ENCODE results near the gene DNAH11. TPM values are rescaled to one million over a fixed set of nuclear protein-coding genes. Genes with fewer than 3 reads are reported as not detected.

DNAH11 gene
- total RNA-seq, 1 experiment from 2014 or later: 1.6 TPM

- POLR2A ChIA-PET (ENCODE audit: unreplicated experiment): interaction anchor here (0.5 kb wide), 1 partner anchor 355 kb away, joined by 6 read pairs; the partner anchor contains the start of gene SP4
- CTCF ChIA-PET: interaction anchor here (0.6 kb wide), 1 partner anchor 542 kb away, joined by 3 read pairs; no protein-coding TSS in a partner anchor
- no TSS peak for BruUV-seq (replicated peaks)
- Histone ChIP-seq H3F3A (ENCODE audit: low read length, unreplicated experiment) (no peaks in the 10 kb centered on the region), H3K27ac (ENCODE audit: low read length) (no peak overlapping the region), H3K36me3 (ENCODE audit: low read depth, low read length) (no peaks in the 10 kb centered on the region), H3K4me3 (ENCODE audit: low read length) (no peak overlapping the region), H3K9me3 (ENCODE audit: low read length) (no peaks in the 10 kb centered on the region), H2AFZ (ENCODE audit: low read length) (no peak overlapping the region), H3K27me3 (ENCODE audit: low read length) (peaks cover 63% of the 10 kb centered on the region), H3K4me2 (ENCODE audit: low read length) (no peak overlapping the region), H3K9ac (ENCODE audit: low read length) (no peak overlapping the region), H3K4me1 (ENCODE audit: insufficient read depth, low read length) (no peaks in the 10 kb centered on the region), H3K79me2 (ENCODE audit: low read length) (no peaks in the 10 kb centered on the region), H3K9me2 (replicated peaks; ENCODE audit: low read length) (no peaks in the 10 kb centered on the region), H4K20me1 (ENCODE audit: low read length) (no peaks in the 10 kb centered on the region)
- TF ChIP-seq CTCF (conservative IDR thresholded peaks at IDR 0.05; ENCODE audit: low read depth, low read length) (no peak), EZH2phosphoT487 (IDR thresholded peaks at IDR 0.05; ENCODE audit: borderline replicate concordance, low read length) (no peak), EZH2 (IDR thresholded peaks at IDR 0.05; ENCODE audit: low read length, unreplicated experiment) (no peak)
- ATAC-seq (no peak), DNase-seq (no peak)
- intact Hi-C loops (cut with micrococcal nuclease): no loop called here
Observed at GRCh38 chr7:21782996-21783395, 240.2 kb downstream of the DNAH11 start.

- no peaks in the 10 kb centered on the region for H3K36me3 ChIP-seq (ENCODE audit: low read depth, low read length)
- H3F3A ChIP-seq (ENCODE audit: low read length, unreplicated experiment): no peaks in the 10 kb centered on the region
- no peak overlapping the region for H3K9ac ChIP-seq (ENCODE audit: low read length)
- H4K20me1 ChIP-seq (ENCODE audit: low read length): no peaks in the 10 kb centered on the region
- CTCF ChIA-PET: interaction anchor here (0.6 kb wide), 1 partner anchor 41 kb away, joined by 4 read pairs; no protein-coding TSS in a partner anchor
- ATAC-seq (no peak), DNase-seq (no peak)
- no peak overlapping the region for H3K4me3 ChIP-seq (ENCODE audit: low read length)
- no TSS peak for BruUV-seq (replicated peaks)
- no peaks in the 10 kb centered on the region for H3K4me1 ChIP-seq (ENCODE audit: insufficient read depth, low read length)
- H2AFZ ChIP-seq (ENCODE audit: low read length): no peak overlapping the region
- POLR2A ChIA-PET (ENCODE audit: unreplicated experiment): no interaction called here
- no peak overlapping the region for H3K27ac ChIP-seq (ENCODE audit: low read length)
- no peaks in the 10 kb centered on the region for H3K9me3 ChIP-seq (ENCODE audit: low read length)
- intact Hi-C loops (cut with micrococcal nuclease): no loop called here
- no peaks in the 10 kb centered on the region for H3K79me2 ChIP-seq (ENCODE audit: low read length)
- H3K9me2 ChIP-seq (replicated peaks; ENCODE audit: low read length): no peaks in the 10 kb centered on the region
- TF ChIP-seq EZH2phosphoT487 (IDR thresholded peaks at IDR 0.05; ENCODE audit: borderline replicate concordance, low read length) (no peak), EZH2 (IDR thresholded peaks at IDR 0.05; ENCODE audit: low read length, unreplicated experiment) (no peak)
- peaks cover 73% of the 10 kb centered on the region for H3K27me3 ChIP-seq (ENCODE audit: low read length)
- no peak overlapping the region for H3K4me2 ChIP-seq (ENCODE audit: low read length)
Observed at GRCh38 chr7:21784989-21785388, 242.2 kb downstream of the DNAH11 start.

- Histone ChIP-seq H3K36me3 (ENCODE audit: low read depth, low read length) (no peaks in the 10 kb centered on the region), H3K4me1 (ENCODE audit: insufficient read depth, low read length) (no peaks in the 10 kb centered on the region), H3K9ac (ENCODE audit: low read length) (no peak overlapping the region), H3K79me2 (ENCODE audit: low read length) (no peaks in the 10 kb centered on the region), H3K27ac (ENCODE audit: low read length) (no peak overlapping the region), H3F3A (ENCODE audit: low read length, unreplicated experiment) (no peaks in the 10 kb centered on the region), H4K20me1 (ENCODE audit: low read length) (no peaks in the 10 kb centered on the region), H3K9me2 (replicated peaks; ENCODE audit: low read length) (no peaks in the 10 kb centered on the region), H2AFZ (ENCODE audit: low read length) (no peak overlapping the region), H3K9me3 (ENCODE audit: low read length) (no peaks in the 10 kb centered on the region), H3K4me2 (ENCODE audit: low read length) (no peak overlapping the region), H3K27me3 (ENCODE audit: low read length) (peaks cover 35% of the 10 kb centered on the region), H3K4me3 (ENCODE audit: low read length) (no peak overlapping the region)
- POLR2A ChIA-PET (ENCODE audit: unreplicated experiment): no interaction called here
- ATAC-seq (no peak), DNase-seq (no peak)
- BruUV-seq (replicated peaks): no TSS peak
- TF ChIP-seq EZH2phosphoT487 (IDR thresholded peaks at IDR 0.05; ENCODE audit: borderline replicate concordance, low read length) (no peak), CTCF (conservative IDR thresholded peaks at IDR 0.05; ENCODE audit: low read depth, low read length) (no peak), EZH2 (IDR thresholded peaks at IDR 0.05; ENCODE audit: low read length, unreplicated experiment) (no peak)
- CTCF ChIA-PET: no interaction called here
- intact Hi-C loops (cut with micrococcal nuclease): no loop called here
Observed at GRCh38 chr7:21805791-21806190, 263.0 kb downstream of the DNAH11 start.

Measured in PC-3 (cell line).